ENCODE measurements around the gene TXNRD2.
A peak's percentile ranks its signal among the peaks of the same experiment; 100 is the strongest.

The TXNRD2 gene

DNA sequence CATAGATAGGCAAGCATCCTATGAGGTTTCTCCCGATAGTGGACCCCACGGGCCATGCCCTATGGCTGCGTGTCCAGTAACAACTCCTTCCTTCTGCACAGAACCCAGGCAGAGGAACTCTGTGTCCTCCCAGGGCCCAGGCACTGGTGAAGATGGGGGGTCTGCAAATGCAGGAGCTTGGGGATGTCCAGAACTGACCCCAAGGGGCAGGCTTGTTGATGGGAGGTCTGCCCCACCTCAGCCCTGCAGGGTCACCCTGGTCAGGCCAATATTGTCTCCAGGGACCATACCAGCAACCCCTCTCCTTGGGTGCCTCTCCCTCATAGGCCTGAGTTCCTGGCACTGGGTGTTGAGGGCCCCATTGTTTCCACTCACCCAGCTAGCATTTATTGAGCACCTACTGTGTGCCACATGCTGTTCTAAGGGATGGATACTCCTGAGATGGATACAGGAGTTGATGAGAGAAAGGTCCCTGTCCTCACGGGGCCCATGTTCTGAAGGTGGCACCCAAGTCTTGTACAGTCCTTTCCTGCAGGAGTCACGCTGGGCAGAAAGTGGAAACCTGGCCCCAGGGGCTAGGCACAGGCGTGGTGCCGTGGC, 26.3 kb upstream of the TXNRD2 start:
- no peak for DNase-seq

DNA sequence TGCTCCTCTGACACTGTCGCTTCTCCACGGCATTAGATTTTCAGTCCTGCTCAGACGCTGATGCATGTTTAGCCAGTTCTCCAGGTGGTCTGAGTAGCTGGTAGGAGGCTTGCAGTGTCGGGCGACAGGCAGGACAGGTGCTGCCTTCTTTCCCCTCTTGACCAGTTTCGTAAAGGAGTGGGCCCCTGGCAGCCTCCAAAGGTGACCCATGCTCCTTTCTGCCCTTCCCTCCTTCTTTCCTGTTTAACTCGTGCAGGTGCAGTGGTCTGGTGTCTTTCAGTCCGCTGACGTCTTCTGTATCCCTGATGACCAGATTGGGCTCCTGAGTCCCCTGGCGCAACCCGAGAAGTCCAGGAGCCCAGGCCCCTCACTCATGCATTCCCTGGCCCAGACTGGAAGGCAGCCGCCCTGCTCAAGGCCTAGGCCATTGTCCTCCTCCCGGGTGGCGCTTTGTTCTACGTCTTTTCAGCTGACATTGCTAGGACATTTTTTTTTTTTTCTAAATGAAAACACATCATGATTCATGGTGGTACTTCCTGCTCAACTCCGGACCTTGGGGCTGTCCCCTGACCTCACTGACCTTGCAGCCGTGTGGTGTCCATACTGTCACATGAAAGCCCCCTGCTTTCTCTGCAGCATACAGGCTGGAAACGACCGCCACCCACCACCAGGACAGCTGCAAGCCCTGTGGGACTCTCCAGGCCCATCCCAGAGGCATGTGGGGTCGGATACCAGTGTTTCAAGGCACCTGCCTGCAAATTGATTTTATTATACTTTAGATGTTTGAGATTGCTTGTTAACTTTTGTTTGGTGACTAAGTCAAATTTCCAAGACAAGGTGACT, 25.5 kb upstream of the TXNRD2 start:
- no peak for DNase-seq

DNA sequence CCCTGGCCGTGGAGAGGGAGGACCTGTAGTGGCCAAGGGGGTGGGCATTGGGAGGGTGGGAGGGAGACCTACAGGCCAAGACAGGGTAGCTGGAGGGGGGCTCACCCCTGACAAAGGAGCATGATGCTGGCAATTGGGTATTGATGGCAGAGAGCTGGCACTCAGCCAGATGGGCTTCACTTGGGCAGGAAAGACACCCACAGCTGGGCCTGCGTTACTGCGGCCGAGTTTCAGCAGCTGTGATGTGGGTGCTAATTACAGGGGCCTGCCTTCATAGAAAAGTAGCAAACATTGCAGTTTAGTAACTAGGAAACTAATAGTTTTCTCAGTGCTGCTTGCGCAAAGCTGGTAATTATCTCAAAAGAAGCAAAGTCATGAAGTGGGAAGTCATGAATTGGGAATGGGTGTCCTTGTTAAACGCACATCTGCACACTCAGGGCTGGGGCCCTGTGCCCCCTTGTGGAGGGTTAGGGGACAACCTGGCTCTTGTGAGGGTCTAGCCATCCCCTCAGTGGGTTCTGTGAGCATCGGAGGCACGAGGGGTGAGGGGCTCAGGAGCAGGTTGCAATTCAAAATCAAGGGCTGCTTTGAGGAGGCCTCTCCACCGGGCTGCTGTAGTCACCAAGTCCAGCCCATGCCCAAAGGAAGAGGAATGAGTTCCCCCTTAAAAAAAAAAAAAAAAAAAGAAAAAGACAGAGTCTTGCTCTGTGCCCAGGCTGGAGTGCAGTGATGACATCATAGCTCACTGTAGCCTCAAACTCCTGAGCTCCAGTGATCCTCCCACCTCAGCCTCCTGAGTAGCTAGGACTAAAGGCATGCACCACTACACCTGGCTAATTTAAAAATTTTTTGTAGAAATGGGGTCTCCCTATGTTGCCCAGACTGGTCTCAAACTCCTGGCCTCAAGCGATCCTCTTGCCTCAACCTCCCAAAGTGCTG, 24.4 kb upstream of the TXNRD2 start:
- DNase-seq = no peak

DNA sequence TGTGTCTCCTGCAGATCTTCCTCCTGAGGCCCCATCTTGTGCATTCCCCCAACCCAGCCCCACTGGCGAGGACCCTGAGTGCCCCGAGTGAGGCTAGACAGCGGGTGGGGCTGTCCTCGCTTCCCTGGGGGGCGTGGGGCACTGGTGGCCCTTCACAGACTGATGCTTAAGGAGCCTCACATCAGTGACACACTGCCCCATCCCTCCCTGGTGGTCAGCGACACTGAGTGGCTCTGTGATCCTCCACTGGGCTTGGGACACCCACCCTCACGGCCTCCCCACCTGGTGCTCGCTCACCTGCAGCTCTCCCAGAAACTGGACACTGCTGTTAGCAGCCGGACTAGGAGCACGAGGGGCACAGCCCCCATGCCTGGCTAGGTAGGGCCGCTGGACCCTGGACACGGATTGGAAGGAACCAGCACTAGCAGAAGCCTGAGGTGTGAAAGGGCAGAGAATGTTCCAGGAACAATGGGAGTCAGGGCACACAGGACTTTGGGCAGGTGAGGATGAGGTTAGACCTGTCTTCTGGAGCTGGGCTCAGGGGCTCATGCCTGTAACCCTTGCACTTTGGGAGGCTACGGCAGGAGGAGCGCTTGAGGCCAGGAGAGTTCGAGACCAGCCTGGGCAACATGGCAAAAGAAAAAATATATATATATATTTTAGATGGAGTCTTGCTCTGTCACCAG, 23.2 kb upstream of the TXNRD2 start:
- no peak for DNase-seq

DNA sequence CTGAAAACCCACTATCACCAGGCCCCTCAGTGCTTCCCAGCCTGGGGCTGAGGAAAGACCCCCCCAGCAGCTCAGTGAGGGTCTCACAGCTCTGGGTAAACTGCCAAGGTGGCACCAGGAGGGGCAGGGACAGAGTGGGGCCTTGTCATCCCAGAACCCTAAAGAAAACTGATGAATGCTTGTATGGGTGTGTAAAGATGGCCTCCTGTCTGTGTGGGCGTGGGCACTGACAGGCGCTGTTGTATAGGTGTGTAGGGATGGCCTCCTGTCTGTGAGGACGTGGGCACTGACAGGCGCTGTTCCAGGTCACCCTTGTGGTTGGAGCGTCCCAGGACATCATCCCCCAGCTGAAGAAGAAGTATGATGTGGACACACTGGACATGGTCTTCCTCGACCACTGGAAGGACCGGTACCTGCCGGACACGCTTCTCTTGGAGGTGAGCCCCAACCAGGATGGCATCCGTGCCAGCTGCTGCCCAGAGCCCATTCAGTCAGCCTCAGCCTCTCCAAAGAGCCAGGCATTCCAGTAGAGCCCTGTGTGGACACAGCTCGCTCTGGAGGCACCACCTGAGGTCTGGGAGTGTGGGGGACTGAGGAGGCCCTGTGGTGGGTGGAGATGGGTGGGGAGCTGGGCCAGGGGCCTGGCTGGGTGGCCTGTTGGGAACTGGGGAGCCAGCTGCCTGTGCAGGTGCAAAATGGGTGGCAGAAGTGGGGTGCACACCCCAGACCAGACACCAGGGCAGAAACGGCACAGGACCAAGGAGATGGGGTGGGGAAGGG, 22.4 kb upstream of the TXNRD2 start:
- no peak for DNase-seq

DNA sequence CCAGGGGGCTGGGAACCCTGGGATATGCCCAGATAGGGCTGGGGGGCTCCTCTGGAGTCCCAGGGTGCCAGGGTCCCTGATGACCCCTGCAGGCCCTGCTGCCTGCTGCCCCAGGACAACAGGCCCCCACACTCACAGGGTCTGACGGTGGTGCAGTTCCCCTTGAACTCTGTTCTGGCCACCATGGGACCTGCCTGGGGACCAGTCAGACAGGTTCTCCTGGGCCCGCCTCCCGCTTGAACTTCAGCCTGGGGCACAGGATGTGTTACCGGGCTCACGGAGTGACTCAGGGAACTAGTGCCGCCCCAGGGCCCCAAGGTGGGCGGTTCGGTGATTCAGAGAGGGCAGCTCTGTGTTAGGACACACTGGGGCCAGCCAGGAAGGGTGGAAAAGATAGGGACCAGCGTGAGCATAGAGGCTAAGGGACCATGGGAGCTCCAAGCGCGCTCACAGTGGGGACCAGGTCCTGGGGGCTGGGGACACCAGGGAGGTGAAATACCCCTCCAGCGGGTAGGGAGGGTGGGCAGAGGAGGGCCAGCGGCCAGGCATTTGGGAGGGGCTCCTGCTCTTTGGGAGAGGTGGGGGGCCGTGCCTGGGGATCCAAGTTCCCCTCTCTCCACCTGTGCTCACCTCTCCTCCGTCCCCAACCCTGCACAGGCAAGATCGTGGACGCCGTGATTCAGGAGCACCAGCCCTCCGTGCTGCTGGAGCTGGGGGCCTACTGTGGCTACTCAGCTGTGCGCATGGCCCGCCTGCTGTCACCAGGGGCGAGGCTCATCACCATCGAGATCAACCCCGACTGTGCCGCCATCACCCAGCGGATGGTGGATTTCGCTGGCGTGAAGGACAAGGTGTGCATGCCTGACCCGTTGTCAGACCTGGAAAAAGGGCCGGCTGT, 21.5 kb upstream of the TXNRD2 start:
- DNase-seq = no peak

DNA sequence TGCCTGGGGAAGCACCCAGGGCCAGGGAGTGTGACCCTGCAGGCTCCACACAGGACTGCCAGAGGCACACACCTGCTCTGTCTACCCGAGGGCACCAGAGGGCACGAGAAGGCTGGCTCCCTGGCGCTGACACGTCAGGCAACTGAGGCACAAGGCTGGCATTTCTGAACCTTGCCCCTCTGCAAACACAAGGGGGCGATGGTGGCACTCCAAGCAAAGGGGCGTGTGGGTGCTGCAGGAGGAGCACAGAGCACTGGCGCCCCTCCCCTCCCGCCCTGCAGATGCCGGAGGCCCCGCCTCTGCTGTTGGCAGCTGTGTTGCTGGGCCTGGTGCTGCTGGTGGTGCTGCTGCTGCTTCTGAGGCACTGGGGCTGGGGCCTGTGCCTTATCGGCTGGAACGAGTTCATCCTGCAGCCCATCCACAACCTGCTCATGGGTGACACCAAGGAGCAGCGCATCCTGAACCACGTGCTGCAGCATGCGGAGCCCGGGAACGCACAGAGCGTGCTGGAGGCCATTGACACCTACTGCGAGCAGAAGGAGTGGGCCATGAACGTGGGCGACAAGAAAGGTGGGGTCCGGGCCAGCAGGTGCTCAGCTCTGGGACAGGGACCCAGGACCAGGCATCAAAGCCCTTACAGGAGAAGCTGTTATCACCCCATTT, 20.8 kb upstream of the TXNRD2 start:
- DNase-seq = peak; percentile 57

DNA sequence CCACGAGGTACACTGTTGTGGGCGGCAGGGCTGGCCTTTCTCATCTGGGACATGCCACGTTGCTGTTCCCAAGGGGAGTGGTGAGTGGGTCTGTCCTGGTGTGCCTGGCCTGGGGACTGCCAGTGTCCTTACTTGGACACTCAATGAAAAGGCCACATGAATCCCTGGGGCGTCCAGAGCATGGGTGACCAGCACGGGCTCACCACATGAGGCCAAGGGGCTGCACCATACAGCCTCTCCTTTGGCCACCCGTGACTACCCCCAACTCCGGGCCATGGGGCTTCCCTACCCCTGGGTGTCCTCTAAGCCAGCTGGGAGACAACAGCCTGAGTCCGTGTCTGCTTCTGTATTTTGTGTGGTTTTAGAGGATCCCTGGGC, 20.2 kb upstream of the TXNRD2 start:
- no peak for DNase-seq

DNA sequence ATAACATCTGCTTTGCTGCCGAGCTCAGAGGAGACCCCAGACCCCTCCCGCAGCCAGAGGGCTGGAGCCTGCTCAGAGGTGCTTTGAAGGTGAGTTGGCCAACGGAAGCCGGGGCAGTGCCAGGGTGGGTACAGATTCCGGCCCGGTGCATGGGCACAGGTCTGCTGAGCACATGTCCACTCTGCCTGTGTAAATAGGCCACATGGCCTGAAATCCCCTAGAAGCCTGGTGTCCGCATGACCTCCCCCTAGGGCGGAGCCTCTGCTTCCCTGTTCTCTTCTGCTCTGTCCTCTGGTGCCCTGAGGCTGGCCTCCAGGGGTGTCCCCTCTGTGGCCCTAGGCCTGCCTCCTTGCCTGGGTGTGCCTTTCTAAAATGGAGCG, 19.6 kb upstream of the TXNRD2 start:
- no peak for DNase-seq

DNA sequence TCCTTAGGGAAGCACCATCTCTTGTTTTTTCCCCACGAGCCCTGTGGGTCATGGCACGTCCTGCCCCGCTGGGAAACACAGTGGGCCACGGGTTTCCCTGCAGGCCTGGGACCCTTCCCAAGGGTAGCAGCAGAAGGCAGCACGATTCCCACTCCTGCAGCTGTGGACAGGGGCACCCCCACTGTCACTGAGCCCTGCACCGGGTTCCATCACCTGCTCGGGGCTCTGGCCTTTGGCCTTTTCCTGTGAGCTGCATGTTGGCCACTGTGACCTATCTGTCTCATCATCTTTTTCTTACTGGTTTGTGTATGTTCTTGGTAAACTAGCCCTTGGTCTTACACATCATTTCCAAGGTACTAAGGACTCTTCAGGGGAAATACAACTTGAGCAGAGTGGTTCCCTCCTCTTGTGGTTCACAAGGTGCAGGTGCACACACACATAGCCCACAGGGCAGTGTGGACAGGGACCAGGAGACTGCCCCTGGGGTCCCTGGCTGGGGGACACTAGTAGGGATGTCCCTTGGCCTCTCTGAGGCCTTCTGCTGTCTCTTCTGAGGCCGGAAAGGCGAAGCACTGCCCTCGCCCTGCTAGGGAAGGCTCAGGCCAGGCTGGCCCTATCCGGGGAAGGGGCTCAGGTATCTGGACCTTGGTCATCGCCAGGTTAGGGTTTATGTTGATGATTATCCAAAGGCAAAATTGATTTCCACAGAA, 19.0 kb upstream of the TXNRD2 start:
- DNase-seq = no peak

DNA sequence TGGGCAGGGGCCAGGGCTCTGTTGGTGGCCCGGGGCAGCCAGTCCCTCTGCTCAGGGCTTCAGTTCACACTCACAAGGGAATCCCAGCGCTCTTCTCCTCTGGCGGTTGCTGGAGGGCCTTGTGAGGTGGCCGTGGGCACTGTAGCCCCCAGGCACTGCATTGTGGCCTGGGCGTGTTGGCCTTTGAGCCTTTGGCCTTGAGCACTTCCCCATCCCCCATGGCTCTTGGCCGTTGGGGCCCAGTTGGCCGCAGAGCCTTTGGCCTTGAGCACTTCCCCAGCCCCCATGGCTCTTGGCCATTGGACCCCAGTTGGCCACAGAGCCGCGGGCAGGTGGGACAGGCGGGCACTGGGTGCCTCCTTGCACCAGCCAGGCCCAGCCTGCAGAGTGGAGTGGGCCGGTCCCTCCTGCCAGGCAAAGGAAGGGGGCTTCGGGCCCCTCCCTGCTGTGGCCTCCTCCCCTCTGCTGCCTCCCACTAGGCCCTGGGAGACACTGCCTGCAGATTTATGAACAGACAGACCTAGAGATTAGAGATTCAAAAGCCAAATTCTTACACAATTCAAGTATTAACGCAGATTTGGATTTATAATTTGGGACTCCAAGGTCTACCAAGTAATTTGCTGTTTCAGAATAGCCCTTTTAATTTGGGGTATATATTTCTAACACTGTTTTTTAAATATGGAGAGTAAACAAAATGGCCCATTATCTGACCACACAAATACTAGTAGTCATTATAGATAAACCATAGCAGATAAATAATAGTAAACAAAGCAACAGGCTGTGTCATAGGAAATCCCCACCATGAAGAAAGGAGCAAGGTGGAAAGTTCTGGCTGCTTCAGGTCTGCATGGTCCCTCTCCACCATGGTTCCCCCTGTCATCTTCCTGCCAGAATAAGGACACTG, 18.2 kb upstream of the TXNRD2 start:
- peak; percentile 64 for DNase-seq

DNA sequence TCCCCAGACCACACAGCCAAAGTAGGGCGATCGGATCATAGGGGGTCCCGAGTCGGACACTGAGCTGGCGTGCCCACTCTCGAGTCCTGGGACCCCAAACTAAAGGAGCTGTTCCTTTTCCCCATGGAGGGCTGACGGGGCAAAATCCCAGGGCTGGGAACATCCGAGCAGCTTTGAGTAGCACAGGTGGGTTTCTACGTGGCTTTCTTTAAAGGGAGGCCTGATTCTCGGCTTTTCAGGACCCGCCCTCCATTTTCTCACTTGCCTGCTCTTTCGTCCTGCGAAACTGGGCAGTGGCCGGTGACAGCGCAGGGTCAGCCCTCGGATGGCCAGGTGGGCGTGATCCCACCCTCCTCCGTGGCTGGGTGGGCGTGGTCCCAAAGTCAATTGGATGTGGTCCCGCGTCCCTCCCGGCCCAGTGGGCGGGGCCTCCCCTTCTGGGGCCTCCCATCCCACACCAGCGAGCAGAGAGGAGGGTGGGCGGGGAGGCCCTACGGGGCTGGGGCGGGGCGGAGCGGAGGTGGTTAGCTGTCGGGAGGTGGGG, 17.5 kb upstream of the TXNRD2 start:
- DNase-seq = peak; percentile 84

DNA sequence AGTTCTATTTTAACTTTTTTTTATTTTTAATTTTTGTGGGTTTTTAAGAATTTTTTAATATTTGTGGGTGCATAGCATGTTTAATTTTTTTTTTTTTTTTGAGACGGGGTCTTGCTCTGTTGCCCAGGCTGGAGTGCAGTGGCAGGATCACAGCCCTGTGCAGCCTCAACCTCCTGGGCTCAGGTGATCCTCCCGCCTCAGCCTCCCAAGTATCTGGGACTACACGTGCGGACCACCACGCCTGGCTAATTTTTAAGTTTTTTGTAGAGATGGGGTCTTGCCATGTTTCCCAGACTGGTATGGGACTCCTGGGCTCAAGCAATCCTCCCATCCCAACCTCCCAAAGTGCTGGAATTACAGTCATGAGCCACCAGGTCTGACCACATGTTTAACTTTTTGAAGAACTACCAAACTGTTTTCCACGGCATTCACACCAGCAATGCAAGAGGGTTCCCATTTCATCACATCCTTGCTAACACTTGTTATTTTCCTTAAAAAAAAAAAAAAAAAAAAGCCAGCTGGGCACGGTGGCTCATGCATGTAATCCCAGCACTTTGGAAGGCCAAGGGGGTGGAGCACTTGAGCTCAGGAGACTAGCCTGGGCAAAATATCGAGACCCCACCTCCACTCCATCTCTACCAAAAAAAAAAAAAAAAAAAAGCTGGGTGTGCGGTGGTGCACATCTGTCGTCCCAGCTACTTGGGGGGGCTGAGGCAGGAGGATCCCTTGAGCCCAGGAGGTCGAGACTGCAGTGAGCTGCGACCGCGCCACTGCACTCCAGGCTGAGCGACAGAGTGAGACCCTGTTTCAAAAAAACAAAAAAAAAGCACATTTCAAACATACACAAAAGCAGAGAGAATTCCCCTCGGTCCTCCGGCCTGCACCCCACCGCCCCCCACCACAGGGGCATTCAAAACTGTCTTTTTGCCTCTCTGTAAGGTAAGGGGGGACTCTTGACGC, 16.7 kb upstream of the TXNRD2 start:
- DNase-seq = no peak

DNA sequence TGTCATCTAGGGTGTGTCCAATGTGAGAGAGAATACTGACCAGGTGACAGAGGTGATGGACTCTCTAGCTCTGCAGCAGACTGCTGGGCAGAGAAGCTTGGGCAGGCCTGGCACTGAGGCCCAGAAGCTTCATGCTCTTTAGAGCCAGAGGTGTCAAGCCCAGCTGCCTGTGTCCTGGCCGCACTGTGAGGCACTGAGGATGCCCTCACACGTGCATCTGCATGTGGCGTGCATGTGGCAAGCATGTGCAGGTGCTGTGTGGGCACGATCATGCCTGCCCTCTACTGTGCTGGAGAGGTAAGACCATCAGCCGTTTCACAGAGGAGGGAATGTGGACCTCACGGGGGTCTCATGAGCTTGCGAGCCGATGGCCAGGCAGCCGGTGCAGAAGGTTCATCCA, 15.8 kb upstream of the TXNRD2 start:
- DNase-seq = no peak

DNA sequence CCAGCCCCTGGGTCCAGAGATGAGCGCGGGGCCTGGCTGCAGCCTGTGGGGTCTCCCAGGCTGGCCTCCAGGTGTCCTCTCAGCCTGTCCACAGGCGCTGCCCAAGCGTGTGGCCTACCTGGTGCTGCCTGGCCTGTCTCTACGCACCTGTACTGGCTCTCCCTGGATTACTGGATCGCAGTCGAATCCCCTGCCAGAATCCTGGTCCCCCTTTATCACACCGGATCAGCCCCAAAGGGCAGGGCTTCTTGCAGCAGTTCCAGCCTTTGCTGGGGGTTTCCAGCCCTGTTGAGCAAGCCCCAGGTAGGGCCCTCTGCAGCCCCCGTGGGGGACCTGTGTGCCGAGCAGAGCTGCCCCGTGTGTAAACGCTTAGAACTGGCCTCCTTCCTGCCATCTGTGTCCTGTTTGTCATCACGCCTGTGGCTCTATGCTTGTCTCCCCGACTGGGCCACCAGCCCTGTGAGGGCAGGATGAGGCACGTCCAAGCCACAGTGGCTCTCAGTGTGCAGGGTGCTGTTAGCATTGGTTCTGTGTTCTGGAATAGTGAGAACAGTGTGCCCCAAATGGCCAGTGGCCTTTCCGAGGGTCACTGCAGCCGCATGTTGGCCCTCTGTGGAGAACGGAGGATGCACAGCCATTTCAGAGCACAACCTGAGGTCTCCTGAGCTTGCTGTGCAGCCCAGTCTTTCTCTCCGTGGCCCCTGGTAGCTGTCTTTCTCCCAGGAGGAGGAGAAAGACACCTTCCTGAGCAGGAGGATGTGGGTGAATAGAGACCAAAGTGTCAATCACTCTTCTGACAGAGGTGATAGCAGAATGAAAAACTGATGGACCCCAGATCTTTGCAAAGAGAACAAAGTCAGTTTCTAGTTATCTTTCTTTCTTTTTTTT, 13.9 kb upstream of the TXNRD2 start:
- no peak for DNase-seq

DNA sequence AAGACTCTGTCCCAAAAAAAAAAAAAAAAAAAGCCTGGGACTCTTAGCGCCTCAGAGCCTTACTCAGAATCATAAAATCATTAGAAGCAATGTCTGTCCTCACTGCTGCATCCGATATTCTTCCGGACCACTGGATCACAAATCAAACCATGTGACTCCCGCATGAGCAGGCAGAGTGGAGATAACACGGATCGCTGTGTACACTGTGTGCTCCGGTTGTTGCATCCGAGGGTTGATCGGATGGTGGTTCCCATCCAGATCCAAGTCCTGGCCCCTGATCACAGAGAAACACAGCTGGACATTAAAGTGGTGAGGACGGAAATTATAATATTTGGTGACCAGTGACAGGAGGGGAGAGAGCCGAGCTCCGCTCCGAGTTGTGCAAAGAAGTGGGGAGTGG, 9.7 kb upstream of the TXNRD2 start:
- DNase-seq = no peak
